NCI-H2196 (cell line): ENCODE measurements around the gene TSC22D3.
A peak's percentile ranks its signal among the peaks of the same experiment; 100 is the strongest.

ENCODE experiments used
- DNase-seq: peaks from one replicate; lab custom pipeline; 2025; ENCODE audit not compliant: unreplicated experiment; lab: John Stamatoyannopoulos, UW

The TSC22D3 gene

GRCh38 chrX:107760304-107761077 is 15.1 kb downstream of the TSC22D3 start:
- no peak for DNase-seq

GRCh38 chrX:107758231-107758766 is 17.3 kb downstream of the TSC22D3 start:
- DNase-seq: no peak

GRCh38 chrX:107755721-107756120 is 19.9 kb downstream of the TSC22D3 start:
- DNase-seq: no peak

GRCh38 chrX:107753187-107753586 is 22.4 kb downstream of the TSC22D3 start:
- DNase-seq: no peak

- DNase-seq: no peak
Observed at GRCh38 chrX:107752714-107753113, 22.9 kb downstream of the TSC22D3 start.

- DNase-seq: no peak
Observed at GRCh38 chrX:107752043-107752442, 23.5 kb downstream of the TSC22D3 start.

GRCh38 chrX:107750861-107751445 is 24.6 kb downstream of the TSC22D3 start:
- no peak for DNase-seq

GRCh38 chrX:107750263-107750662 is 25.3 kb downstream of the TSC22D3 start:
- no peak for DNase-seq

GRCh38 chrX:107748506-107748905 is 27.1 kb downstream of the TSC22D3 start:
- DNase-seq: no peak

GRCh38 chrX:107747596-107748161 is 27.9 kb downstream of the TSC22D3 start:
- peak; percentile 6 for DNase-seq

GRCh38 chrX:107744868-107745267 is 30.7 kb downstream of the TSC22D3 start:
- DNase-seq: no peak

- no peak for DNase-seq
Observed at GRCh38 chrX:107743995-107744394, 31.6 kb downstream of the TSC22D3 start.

GRCh38 chrX:107742700-107743191 is 32.8 kb downstream of the TSC22D3 start:
- no peak for DNase-seq

GRCh38 chrX:107741404-107741790 is 34.2 kb downstream of the TSC22D3 start:
- DNase-seq: no peak

- no peak for DNase-seq
Observed at GRCh38 chrX:107739541-107739940, 36.0 kb downstream of the TSC22D3 start.

GRCh38 chrX:107738768-107739167 is 36.8 kb downstream of the TSC22D3 start:
- no peak for DNase-seq

GRCh38 chrX:107738272-107738671 is 37.3 kb downstream of the TSC22D3 start:
- no peak for DNase-seq

- no peak for DNase-seq
Observed at GRCh38 chrX:107736781-107737531, 38.6 kb downstream of the TSC22D3 start.

GRCh38 chrX:107734646-107735045 is 40.9 kb downstream of the TSC22D3 start:
- no peak for DNase-seq

GRCh38 chrX:107733686-107734085 is 41.9 kb downstream of the TSC22D3 start:
- DNase-seq: no peak

GRCh38 chrX:107731831-107732502 is 43.6 kb downstream of the TSC22D3 start:
- DNase-seq: peak; percentile 82
